Stimulated activated memory B cell treated with anti-CD40 and anti-IgM and Interleukin-4, amounts not matched to agents 10 μg/mL and 1 μg/mL and 100 μg/mL, for 72 hours (primary cell): ENCODE results near the gene PDE1A.

ENCODE experiments used
- ATAC-seq: fragments of 150-1000 bp; cut with Tn5 transposase; 2 replicates; pipeline ENCODE4 v1.10.0; 2021
- H3K27ac Mint-ChIP-seq: one replicate; pipeline ENCODE4 v1.8.0; 2022; ENCODE audit warnings: mild to moderate bottlenecking, mixed read lengths
- H3K27me3 Mint-ChIP-seq: one replicate; pipeline ENCODE4 v1.8.0; 2022; ENCODE audit warnings: mixed read lengths
- H3K36me3 Mint-ChIP-seq: one replicate; pipeline ENCODE4 v1.8.0; 2022; ENCODE audit warnings: mixed read lengths
- H3K4me1 Mint-ChIP-seq: one replicate; pipeline ENCODE4 v1.8.0; 2022; ENCODE audit warnings: mixed read lengths
- H3K4me3 Mint-ChIP-seq: one replicate; pipeline ENCODE4 v1.8.0; 2022; ENCODE audit warnings: mild to moderate bottlenecking, moderate library complexity, mixed read lengths
- H3K9me3 Mint-ChIP-seq: one replicate; pipeline ENCODE4 v1.8.0; 2022; ENCODE audit warnings: mixed read lengths

PDE1A gene

DNA sequence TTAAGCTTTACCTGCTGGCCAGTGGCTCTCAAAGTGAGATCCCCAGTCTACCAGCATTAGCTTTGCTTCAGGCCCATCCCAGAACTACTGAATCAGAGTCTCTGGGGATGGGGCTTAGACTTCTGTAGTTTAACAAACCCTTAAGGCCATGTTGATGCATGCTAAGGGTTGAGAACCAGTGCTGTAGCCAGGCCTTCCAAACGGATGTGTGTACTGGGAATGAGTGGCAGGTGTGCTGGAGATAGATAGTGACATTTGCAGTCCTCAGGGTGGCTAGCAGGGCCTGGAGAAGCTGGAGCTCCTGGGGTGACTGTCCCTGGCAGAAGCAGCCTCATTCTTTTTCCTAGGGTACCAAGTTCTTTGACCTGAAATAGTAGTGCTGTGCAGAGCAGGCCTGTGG is 292.6 kb downstream of the PDE1A start:
- Mint-ChIP-seq H3K4me1 (no peaks in the 10 kb centered on the region), H3K27me3 (no peaks in the 10 kb centered on the region), H3K27ac (no peak overlapping the region), H3K36me3 (no peaks in the 10 kb centered on the region), H3K4me3 (no peak overlapping the region), H3K9me3 (no peaks in the 10 kb centered on the region)
- ATAC-seq, result peak; percentile 35

- H3K4me1 Mint-ChIP-seq, result no peaks in the 10 kb centered on the region
- no peak for ATAC-seq
- no peaks in the 10 kb centered on the region for H3K36me3 Mint-ChIP-seq
- no peaks in the 10 kb centered on the region for H3K27me3 Mint-ChIP-seq
- H3K27ac Mint-ChIP-seq, result no peak overlapping the region
- no peak overlapping the region for H3K4me3 Mint-ChIP-seq
- no peaks in the 10 kb centered on the region for H3K9me3 Mint-ChIP-seq
Observed at GRCh38 chr2:182133195-182133891, 293.5 kb downstream of the PDE1A start.

DNA sequence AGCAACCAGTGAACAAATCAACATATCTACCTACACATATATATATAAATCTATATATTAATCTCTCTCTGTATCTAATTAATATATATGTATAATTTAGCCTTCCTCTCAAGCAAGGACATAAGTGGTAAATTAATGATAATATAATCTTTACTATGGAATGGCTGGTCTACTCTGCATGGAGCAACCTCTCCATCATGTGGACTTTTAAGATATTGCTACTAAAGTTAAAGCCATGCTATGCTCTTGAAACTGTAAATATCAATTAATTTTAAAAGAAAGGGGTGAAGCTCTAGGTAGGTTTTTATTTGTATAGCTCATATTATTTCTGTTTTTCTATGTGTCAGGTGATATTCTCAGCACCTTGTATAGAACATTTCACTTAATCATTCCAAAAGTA is 294.2 kb downstream of the PDE1A start:
- Mint-ChIP-seq H3K27ac (no peak overlapping the region), H3K9me3 (no peaks in the 10 kb centered on the region), H3K4me1 (no peaks in the 10 kb centered on the region), H3K36me3 (no peaks in the 10 kb centered on the region), H3K4me3 (no peak overlapping the region), H3K27me3 (no peaks in the 10 kb centered on the region)
- no peak for ATAC-seq

- Mint-ChIP-seq H3K4me3 (no peak overlapping the region), H3K4me1 (no peaks in the 10 kb centered on the region), H3K36me3 (no peaks in the 10 kb centered on the region), H3K27me3 (no peaks in the 10 kb centered on the region), H3K27ac (no peak overlapping the region), H3K9me3 (peaks cover 2% of the 10 kb centered on the region)
- no peak for ATAC-seq
Observed at GRCh38 chr2:182128821-182129707, 297.8 kb downstream of the PDE1A start.

GRCh38 chr2:182117196-182117595 is 309.6 kb downstream of the PDE1A start:
- ATAC-seq, result no peak
- H3K27me3 Mint-ChIP-seq, result no peaks in the 10 kb centered on the region
- no peaks in the 10 kb centered on the region for H3K36me3 Mint-ChIP-seq
- H3K9me3 Mint-ChIP-seq, result no peaks in the 10 kb centered on the region
- no peak overlapping the region for H3K27ac Mint-ChIP-seq
- H3K4me1 Mint-ChIP-seq, result no peaks in the 10 kb centered on the region
- H3K4me3 Mint-ChIP-seq, result no peak overlapping the region

- no peak for ATAC-seq
- Mint-ChIP-seq H3K27me3 (no peaks in the 10 kb centered on the region), H3K9me3 (no peaks in the 10 kb centered on the region), H3K4me3 (no peak overlapping the region), H3K4me1 (no peaks in the 10 kb centered on the region), H3K27ac (no peak overlapping the region), H3K36me3 (no peaks in the 10 kb centered on the region)
Observed at GRCh38 chr2:182116774-182117173, 310.1 kb downstream of the PDE1A start.

DNA sequence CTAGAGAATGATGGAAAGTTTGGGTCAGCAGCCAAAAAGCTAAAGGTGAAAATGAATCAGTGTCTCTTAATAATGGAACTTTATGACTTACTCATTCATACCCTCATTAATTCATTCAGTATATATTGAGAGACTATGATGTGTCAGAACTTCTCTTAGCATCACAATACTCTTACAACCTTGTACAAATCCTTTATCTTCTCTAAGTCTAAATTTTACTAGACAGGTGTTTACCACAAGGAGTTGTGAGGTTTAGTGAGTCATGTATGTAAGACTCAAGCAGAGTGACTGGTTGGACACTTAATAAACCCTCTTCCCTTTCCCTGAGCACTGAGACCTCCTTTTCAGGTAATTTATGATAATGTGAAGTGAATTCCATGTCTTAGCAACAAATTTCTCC is 311.6 kb downstream of the PDE1A start:
- no peak for ATAC-seq
- Mint-ChIP-seq H3K27ac (no peak overlapping the region), H3K4me1 (no peaks in the 10 kb centered on the region), H3K27me3 (no peaks in the 10 kb centered on the region), H3K9me3 (no peaks in the 10 kb centered on the region), H3K4me3 (no peak overlapping the region), H3K36me3 (no peaks in the 10 kb centered on the region)

DNA sequence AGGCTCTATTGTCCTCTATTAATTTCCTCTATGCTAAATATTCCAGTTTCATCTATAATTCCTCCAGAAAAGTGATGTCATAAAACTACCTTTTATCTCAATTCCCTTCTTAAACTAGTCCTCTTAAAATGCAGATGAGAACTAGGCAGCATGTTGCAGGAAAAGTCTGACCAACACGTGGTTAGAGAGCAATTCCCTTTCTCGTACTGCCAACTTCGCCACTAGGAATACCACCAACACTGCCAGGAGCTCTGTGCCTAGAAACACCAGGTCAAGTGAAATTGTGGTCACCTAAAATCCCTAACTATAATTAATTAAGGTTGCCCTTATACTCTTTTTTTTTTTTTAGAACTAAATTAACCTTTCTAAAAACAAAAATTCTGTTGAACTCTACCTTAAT is 313.5 kb downstream of the PDE1A start:
- no peaks in the 10 kb centered on the region for H3K36me3 Mint-ChIP-seq

DNA sequence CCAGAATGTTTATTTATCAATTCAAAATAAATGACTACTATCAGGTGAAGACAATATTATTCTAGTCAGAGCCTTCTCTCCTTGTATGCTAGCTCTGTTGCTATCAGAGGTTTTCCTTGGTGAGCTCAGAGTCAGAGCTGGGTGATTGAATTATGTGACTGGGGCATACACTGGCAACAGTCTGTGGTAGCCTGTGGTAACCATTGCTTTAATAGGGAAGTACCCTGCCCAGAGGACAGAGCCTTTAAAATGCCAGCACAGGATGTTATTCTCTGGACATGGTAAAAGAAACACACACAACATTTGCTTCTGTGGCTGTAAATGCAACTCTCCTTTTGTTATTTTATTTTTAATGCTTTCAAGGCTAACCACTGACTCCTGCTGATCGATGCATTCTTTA is 316.5 kb downstream of the PDE1A start:
- Mint-ChIP-seq H3K4me1 (no peaks in the 10 kb centered on the region), H3K27ac (no peak overlapping the region), H3K4me3 (no peak overlapping the region), H3K27me3 (no peaks in the 10 kb centered on the region), H3K36me3 (no peaks in the 10 kb centered on the region), H3K9me3 (no peaks in the 10 kb centered on the region)
- ATAC-seq, result no peak

More for the DNA sequence above, 313.5 kb downstream of the PDE1A start:
- no peak overlapping the region for H3K4me3 Mint-ChIP-seq
- no peaks in the 10 kb centered on the region for H3K9me3 Mint-ChIP-seq
- H3K27ac Mint-ChIP-seq, result no peak overlapping the region
- no peak for ATAC-seq
- H3K27me3 Mint-ChIP-seq, result no peaks in the 10 kb centered on the region
- no peaks in the 10 kb centered on the region for H3K4me1 Mint-ChIP-seq

GRCh38 chr2:182103526-182103925 is 323.3 kb downstream of the PDE1A start:
- no peak overlapping the region for H3K27ac Mint-ChIP-seq
- no peaks in the 10 kb centered on the region for H3K4me1 Mint-ChIP-seq
- H3K36me3 Mint-ChIP-seq, result no peaks in the 10 kb centered on the region
- no peaks in the 10 kb centered on the region for H3K27me3 Mint-ChIP-seq
- H3K9me3 Mint-ChIP-seq, result no peaks in the 10 kb centered on the region
- ATAC-seq, result no peak
- H3K4me3 Mint-ChIP-seq, result no peak overlapping the region

- no peaks in the 10 kb centered on the region for H3K27me3 Mint-ChIP-seq
Observed at GRCh38 chr2:182101263-182101662, 325.6 kb downstream of the PDE1A start.

DNA sequence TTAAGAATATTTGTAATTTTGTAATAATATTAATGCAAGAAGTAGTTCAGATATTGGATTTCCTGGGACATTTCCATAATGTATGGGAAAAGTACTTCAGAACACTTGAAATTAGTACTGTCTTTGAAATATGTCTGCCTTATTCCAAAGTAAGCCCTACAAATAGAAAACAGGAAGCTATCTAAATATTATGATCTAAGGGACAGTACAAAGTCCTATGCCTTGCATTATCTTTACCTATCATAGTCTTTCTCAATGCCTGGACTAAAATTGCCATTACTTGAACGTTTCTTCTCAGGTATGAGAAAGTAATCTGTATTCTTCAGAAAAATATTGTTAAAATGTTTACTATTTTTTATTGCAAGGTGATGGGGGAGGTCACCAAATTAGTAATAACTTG is 328.2 kb downstream of the PDE1A start:
- ATAC-seq, result no peak
- Mint-ChIP-seq H3K27me3 (no peaks in the 10 kb centered on the region), H3K9me3 (no peaks in the 10 kb centered on the region), H3K4me3 (no peak overlapping the region), H3K4me1 (peaks cover 8% of the 10 kb centered on the region), H3K27ac (no peak overlapping the region), H3K36me3 (no peaks in the 10 kb centered on the region)

More at GRCh38 chr2:182101263-182101662, 325.6 kb downstream of the PDE1A start:
- no peak for ATAC-seq
- no peak overlapping the region for H3K27ac Mint-ChIP-seq
- H3K9me3 Mint-ChIP-seq, result no peaks in the 10 kb centered on the region
- H3K4me3 Mint-ChIP-seq, result no peak overlapping the region
- peaks cover 8% of the 10 kb centered on the region for H3K4me1 Mint-ChIP-seq
- H3K36me3 Mint-ChIP-seq, result no peaks in the 10 kb centered on the region

DNA sequence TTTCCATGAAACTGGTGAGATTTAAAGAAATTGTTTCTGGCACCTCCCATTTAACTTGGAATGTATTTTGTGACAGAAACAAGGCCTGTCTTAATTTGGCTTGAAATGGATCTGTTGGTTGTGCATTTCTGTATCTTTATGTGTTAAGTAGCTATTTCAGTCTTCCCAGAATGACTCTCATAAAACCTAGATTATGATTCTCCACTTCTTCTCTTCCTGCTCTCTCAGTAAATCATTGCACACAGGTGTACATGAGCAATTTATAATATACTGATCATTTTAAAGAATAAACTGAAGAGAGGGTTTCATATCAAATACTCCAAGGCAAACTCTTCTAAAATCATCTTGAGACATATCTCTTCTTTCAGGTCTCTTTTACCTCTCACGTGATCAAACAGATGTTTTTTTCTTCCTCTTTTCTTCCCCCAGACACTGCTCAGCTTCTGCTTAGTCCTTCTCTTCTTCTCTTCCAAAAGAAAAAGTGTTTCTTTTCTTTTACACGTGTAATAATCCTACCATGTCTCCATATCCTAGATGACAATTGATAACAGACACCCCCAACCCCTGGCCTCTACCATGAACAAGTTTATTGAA is 329.2 kb downstream of the PDE1A start:
- Mint-ChIP-seq H3K4me3 (no peak overlapping the region), H3K36me3 (no peaks in the 10 kb centered on the region), H3K9me3 (no peaks in the 10 kb centered on the region), H3K27ac (no peak overlapping the region), H3K4me1 (peaks cover 8% of the 10 kb centered on the region), H3K27me3 (no peaks in the 10 kb centered on the region)
- ATAC-seq, result no peak

DNA sequence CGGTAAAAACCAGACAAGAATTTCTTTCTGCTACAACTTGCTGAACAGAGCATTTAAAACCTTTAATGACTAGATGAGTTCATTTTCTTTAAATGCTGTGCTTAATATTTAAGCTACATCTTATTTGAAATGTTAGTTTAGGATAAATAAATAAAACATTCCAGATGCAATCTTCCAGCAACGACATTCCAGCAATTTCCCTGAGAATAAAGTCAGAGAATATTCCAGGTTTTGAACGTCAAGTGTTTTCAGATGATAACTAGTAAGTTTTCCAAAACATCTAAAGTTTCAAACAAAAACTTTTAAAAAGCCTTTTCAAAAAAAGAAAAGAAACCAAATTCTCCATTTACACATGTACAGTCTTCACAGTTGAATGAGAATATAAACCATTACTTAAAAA is 336.4 kb downstream of the PDE1A start:
- no peaks in the 10 kb centered on the region for H3K9me3 Mint-ChIP-seq
- ATAC-seq, result no peak
- H3K36me3 Mint-ChIP-seq, result no peaks in the 10 kb centered on the region
- H3K27me3 Mint-ChIP-seq, result peaks cover 17% of the 10 kb centered on the region
- H3K27ac Mint-ChIP-seq, result no peak overlapping the region
- no peaks in the 10 kb centered on the region for H3K4me1 Mint-ChIP-seq
- no peak overlapping the region for H3K4me3 Mint-ChIP-seq
